SU-DHL-6 (cell line): ENCODE measurements around the gene OPRM1.

ENCODE experiments used
- H2AFZ ChIP-seq: fragments of 200-600 bp; sonication (generic); 2 replicates; pipeline ENCODE4 v1.6.1; 2014; ENCODE audit warnings: low read depth, mild to moderate bottlenecking, moderate library complexity, mixed read lengths, antibody characterized with exemption, low read length; ENCODE audit not compliant: severe bottlenecking
- H3F3A ChIP-seq: fragments of 200-600 bp; shearing (Covaris generic); 2 replicates; pipeline ENCODE4 v1.6.0; 2016; ENCODE audit warnings: antibody characterized with exemption, mild to moderate bottlenecking; ENCODE audit not compliant: insufficient read depth
- H3K27ac ChIP-seq: fragments of 200-600 bp; sonication (generic); 2 replicates; pipeline ENCODE4 v1.5.1; 2016; ENCODE audit warnings: low read depth, mild to moderate bottlenecking, low read length, moderate library complexity, mixed read lengths
- H3K27me3 ChIP-seq: fragments of 200-600 bp; sonication (generic), shearing (Covaris generic); 2 replicates; pipeline ENCODE4 v1.6.0; 2014; ENCODE audit warnings: mild to moderate bottlenecking, low read length
- H3K36me3 ChIP-seq: fragments of 200-600 bp; sonication (generic); 2 replicates; pipeline ENCODE4 v1.6.1; 2014; ENCODE audit warnings: mild to moderate bottlenecking, low read length, mixed read lengths
- H3K4me2 ChIP-seq: fragments of 300-600, 200-600 bp; shearing (Covaris generic), sonication (generic); 2 replicates; pipeline ENCODE4 v1.6.0; 2014; ENCODE audit warnings: low read length, low read depth, mild to moderate bottlenecking; ENCODE audit not compliant: poor library complexity, severe bottlenecking
- H3K4me3 ChIP-seq: fragments of 200-600 bp; sonication (generic); 2 replicates; pipeline ENCODE4 v1.5.1; 2014; ENCODE audit warnings: antibody characterized with exemption, low read length, mild to moderate bottlenecking, mixed read lengths; ENCODE audit not compliant: insufficient read depth, poor library complexity, severe bottlenecking
- H3K79me2 ChIP-seq: fragments of 200-600 bp; sonication (generic); 2 replicates; pipeline ENCODE4 v1.6.1; 2014; ENCODE audit warnings: mild to moderate bottlenecking, low read length, moderate library complexity; ENCODE audit not compliant: insufficient read depth
- H3K9ac ChIP-seq: fragments of 200-600 bp; sonication (generic); 2 replicates; pipeline ENCODE4 v1.7.0; 2014; ENCODE audit warnings: mild to moderate bottlenecking, low read length
- H3K9me2 ChIP-seq: fragments of 200-600 bp; sonication (generic); replicated peaks from 2 replicates; pipeline ENCODE4 v1.6.1; 2014; ENCODE audit warnings: low read length; ENCODE audit not compliant: insufficient read depth
- H3K9me3 ChIP-seq: fragments of 200-600 bp; sonication (generic); 2 replicates; pipeline ENCODE4 v1.6.1; 2014; ENCODE audit warnings: low read length, mixed read lengths; ENCODE audit not compliant: insufficient read depth
- H4K20me1 ChIP-seq: fragments of 200-600 bp; sonication (generic); 2 replicates; pipeline ENCODE4 v1.6.1; 2014; ENCODE audit warnings: low read depth, mild to moderate bottlenecking, antibody characterized with exemption, low read length, moderate library complexity, mixed read lengths
- EZH2phosphoT487 ChIP-seq: fragments of 200-600 bp; sonication (generic), shearing (Covaris generic); conservative IDR thresholded peaks from 2 replicates; pipeline ENCODE4 v1.6.1; 2018; ENCODE audit warnings: mild to moderate bottlenecking, antibody characterized with exemption, low read length, moderate library complexity, mixed read lengths
- TF ChIP-seq, protein P1 (sequence below): fragments of 200-600 bp; sonication (generic); IDR thresholded peaks from one replicate; pipeline ENCODE4 v1.5.1; 2017; ENCODE audit warnings: antibody characterized with exemption, mild to moderate bottlenecking, low read length, moderate library complexity; ENCODE audit not compliant: insufficient read depth, poor library complexity, severe bottlenecking

Gene OPRM1

DNA sequence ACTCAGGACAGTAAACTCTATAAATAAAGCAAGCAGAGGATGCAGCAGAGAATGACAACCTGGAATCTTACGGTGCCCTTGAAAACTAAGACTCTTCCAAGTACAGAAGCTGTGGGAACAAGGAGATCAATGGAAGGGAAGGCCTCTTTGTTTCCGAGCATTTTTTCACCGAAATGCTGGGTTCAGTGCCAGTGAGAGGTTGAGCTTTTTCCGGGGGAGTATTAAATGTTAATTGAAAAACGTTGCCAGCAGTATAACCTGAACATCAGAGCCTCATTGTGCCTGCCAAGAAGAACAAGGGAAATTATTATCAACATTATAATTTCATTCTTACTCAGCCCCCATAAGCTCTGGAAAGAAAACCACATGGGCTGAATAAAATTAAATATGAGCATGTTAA, 17.5 kb downstream of the OPRM1 start:
- Histone ChIP-seq H3K36me3 (no peaks in the 10 kb centered on the region), H3K27ac (no peak overlapping the region), H3K4me3 (no peak overlapping the region), H3K27me3 (no peaks in the 10 kb centered on the region), H4K20me1 (no peaks in the 10 kb centered on the region), H3K4me2 (no peak overlapping the region), H2AFZ (no peak overlapping the region), H3K9me3 (no peaks in the 10 kb centered on the region), H3K9ac (no peak overlapping the region), H3K79me2 (no peaks in the 10 kb centered on the region), H3K9me2 (no peaks in the 10 kb centered on the region), H3F3A (no peaks in the 10 kb centered on the region)
- TF ChIP-seq EZH2phosphoT487, result no peak
- TF ChIP-seq, protein P1, sequence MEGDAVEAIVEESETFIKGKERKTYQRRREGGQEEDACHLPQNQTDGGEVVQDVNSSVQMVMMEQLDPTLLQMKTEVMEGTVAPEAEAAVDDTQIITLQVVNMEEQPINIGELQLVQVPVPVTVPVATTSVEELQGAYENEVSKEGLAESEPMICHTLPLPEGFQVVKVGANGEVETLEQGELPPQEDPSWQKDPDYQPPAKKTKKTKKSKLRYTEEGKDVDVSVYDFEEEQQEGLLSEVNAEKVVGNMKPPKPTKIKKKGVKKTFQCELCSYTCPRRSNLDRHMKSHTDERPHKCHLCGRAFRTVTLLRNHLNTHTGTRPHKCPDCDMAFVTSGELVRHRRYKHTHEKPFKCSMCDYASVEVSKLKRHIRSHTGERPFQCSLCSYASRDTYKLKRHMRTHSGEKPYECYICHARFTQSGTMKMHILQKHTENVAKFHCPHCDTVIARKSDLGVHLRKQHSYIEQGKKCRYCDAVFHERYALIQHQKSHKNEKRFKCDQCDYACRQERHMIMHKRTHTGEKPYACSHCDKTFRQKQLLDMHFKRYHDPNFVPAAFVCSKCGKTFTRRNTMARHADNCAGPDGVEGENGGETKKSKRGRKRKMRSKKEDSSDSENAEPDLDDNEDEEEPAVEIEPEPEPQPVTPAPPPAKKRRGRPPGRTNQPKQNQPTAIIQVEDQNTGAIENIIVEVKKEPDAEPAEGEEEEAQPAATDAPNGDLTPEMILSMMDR, result no peak

DNA sequence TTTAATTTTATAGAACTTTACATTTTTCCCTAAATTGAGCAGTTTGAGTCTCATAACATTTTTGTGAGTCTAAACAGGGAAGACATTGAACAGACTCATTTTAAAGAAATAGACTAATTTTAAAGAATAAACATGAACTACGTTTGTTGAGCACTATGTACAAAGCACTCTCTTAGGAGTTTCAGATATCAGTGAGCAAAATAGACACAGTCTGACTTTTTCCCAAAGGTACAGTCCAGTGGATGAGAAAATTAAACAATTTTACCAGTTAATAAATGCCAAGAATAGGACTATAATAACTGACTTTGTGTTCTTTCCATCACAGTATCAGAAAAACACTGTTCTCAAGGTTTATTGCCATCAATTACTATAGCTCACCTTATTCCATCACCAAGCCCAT, 18.1 kb downstream of the OPRM1 start:
- H4K20me1 ChIP-seq, result no peaks in the 10 kb centered on the region
- H3K4me3 ChIP-seq, result no peak overlapping the region
- H3K4me2 ChIP-seq, result no peak overlapping the region
- no peaks in the 10 kb centered on the region for H3K36me3 ChIP-seq
- no peaks in the 10 kb centered on the region for H3K9me2 ChIP-seq
- no peak overlapping the region for H3K9ac ChIP-seq
- TF ChIP-seq EZH2phosphoT487, result no peak
- TF ChIP-seq, protein P1, result no peak
- H3K79me2 ChIP-seq, result no peaks in the 10 kb centered on the region
- no peaks in the 10 kb centered on the region for H3K27me3 ChIP-seq
- H3F3A ChIP-seq, result no peaks in the 10 kb centered on the region
- H2AFZ ChIP-seq, result no peak overlapping the region
- H3K27ac ChIP-seq, result no peak overlapping the region
- H3K9me3 ChIP-seq, result no peaks in the 10 kb centered on the region

DNA sequence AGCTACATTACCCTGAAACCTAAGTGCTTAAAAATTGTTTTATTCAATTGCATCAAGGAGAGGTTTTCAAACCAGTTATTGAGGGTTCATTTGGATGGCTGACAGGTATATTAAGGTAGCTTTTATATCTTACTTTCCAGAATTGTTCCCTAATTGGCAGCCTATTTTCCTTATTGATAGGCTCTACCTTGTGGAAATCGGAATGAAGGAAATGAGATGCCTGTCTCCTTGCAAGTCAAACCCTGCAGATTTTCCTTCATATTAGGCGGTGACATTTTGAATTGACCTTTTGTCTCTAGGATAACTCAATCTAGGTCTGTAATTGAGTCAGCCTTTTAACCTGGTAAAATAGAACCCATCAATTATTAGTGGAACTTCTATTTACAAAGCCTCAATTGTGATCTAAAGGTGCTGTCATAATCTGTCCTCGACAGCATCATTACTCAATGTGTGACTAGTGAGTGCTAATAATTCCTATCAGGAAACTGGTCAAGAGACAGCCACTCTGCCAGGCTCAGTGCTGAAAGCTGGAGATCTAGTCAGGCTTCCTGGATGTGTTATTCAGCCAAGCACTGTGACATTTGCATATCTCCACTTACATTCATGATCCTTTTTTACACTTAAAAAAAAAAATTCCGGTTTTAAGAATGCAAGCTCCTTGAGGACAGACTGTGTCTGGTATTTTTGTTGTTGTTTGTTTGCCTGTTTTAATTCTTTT, 20.1 kb downstream of the OPRM1 start:
- Histone ChIP-seq H3K79me2 (no peaks in the 10 kb centered on the region), H3K4me3 (no peak overlapping the region), H3K4me2 (no peak overlapping the region), H3K27me3 (no peaks in the 10 kb centered on the region), H3K9me2 (no peaks in the 10 kb centered on the region), H3K27ac (no peak overlapping the region), H3K9me3 (no peaks in the 10 kb centered on the region), H3F3A (no peaks in the 10 kb centered on the region), H3K36me3 (no peaks in the 10 kb centered on the region), H4K20me1 (no peaks in the 10 kb centered on the region), H3K9ac (no peak overlapping the region), H2AFZ (no peak overlapping the region)
- no peak for TF ChIP-seq EZH2phosphoT487
- TF ChIP-seq, protein P1, result no peak
